Measurements from ENCODE around the gene FBXO47. TPM values are rescaled to one million over a fixed set of nuclear protein-coding genes. Genes with fewer than 3 reads are reported as not detected.

FBXO47 gene
- total RNA-seq, 1 donor from 2014 or later = not detected

GRCh38 chr17:38886643-38887010, 80.6 kb downstream of the FBXO47 start:
- Histone ChIP-seq H3K79me2 (ENCODE audit: low read depth) (peaks cover 40% of the 10 kb centered on the region), H3K27ac (no peak overlapping the region), H3K36me3 (no peaks in the 10 kb centered on the region), H3K27me3 (no peaks in the 10 kb centered on the region), H4K20me1 (ENCODE audit: low read depth) (peaks cover 65% of the 10 kb centered on the region), H3K9ac (no peak overlapping the region), H3K4me1 (peaks cover 50% of the 10 kb centered on the region), H2AFZ (replicated peaks) (no peak overlapping the region), H3F3A (ENCODE audit: low read depth) (peaks cover 43% of the 10 kb centered on the region), H3K4me2 (peak overlapping the region; percentile 70), H3K4me3 (no peak overlapping the region), H3K9me3 (ENCODE audit: low read depth) (no peaks in the 10 kb centered on the region)
- Mint-ChIP-seq H3K9me3 (no peaks in the 10 kb centered on the region), H3K27ac (peak overlapping the region; percentile 50), H3K36me3 (peaks cover 9% of the 10 kb centered on the region), H3K4me1 (peaks cover 62% of the 10 kb centered on the region), H3K27me3 (ENCODE audit: insufficient read depth, low read depth) (peaks cover 2% of the 10 kb centered on the region), H3K4me3 (peak overlapping the region; percentile 57)
- TF ChIP-seq EZH2 (IDR thresholded peaks at IDR 0.05) = no peak
- TF ChIP-seq EZH2phosphoT487 (IDR thresholded peaks at IDR 0.05) = no peak
- DNase-seq (ENCODE audit: low spot score) = no peak

Small RNA genes within 50 kb of the gene (microRNA-seq; reads per million reads assigned to microRNA genes)
- not detected for gene MIR6779

Small RNA genes within 50 kb of the gene (small RNA-seq; reads per million reads assigned to genes)
- not detected for gene MIR6779

Other genes with a start within 250 kb of the FBXO47 start
- gene CISD3, start 237.1 kb downstream of the FBXO47 start, total RNA-seq (ENCODE audit: low replicate concordance) = 0.60 and 1.0 TPM in 2 replicates
- 16.7 and 23.8 TPM in 2 replicates for gene PCGF2, start 219.1 kb downstream of the FBXO47 start, total RNA-seq (ENCODE audit: low replicate concordance)
- 127 and 141 TPM in 2 replicates for gene PSMB3, start 214.7 kb downstream of the FBXO47 start, total RNA-seq (ENCODE audit: low replicate concordance)
- gene PIP4K2B, start 167.8 kb downstream of the FBXO47 start, total RNA-seq (ENCODE audit: low replicate concordance) = 45.6 and 81.1 TPM in 2 replicates
- gene CWC25, start 142.1 kb downstream of the FBXO47 start, total RNA-seq (ENCODE audit: low replicate concordance) = 15.2 and 19.2 TPM in 2 replicates
- gene RPL23, start 113.7 kb downstream of the FBXO47 start, total RNA-seq (ENCODE audit: low replicate concordance) = 1,779 and 3,404 TPM in 2 replicates
- 45.2 and 85.1 TPM in 2 replicates for gene LASP1, start 97.3 kb downstream of the FBXO47 start, total RNA-seq (ENCODE audit: low replicate concordance)
- 2.1 and 2.5 TPM in 2 replicates for gene PLXDC1, start 184.2 kb upstream of the FBXO47 start, total RNA-seq (ENCODE audit: low replicate concordance)
- gene ARL5C, start 198.8 kb upstream of the FBXO47 start, total RNA-seq (ENCODE audit: low replicate concordance) = not detected in 2 replicates
- gene CACNB1, start 230.3 kb upstream of the FBXO47 start, total RNA-seq (ENCODE audit: low replicate concordance) = 6.3 and 16.5 TPM in 2 replicates
- 2,635 and 2,751 TPM in 2 replicates for gene RPL19, start 232.9 kb upstream of the FBXO47 start, total RNA-seq (ENCODE audit: low replicate concordance)